Lower leg skin (tissue), 3 donors: ENCODE data around the gene ME1.

Source experiments
- CTCF ChIP-seq, 3 donors: fragments of 450-650 bp; IDR thresholded peaks; one replicate each; pipeline ENCODE4 v1.5.1; 2016; ENCODE audit warnings: antibody characterized with exemption in 3 of 3, mild to moderate bottlenecking in 3 of 3, moderate library complexity in 2 of 3
- POLR2A ChIP-seq, 2 donors: fragments of 450-650 bp; IDR thresholded peaks; one replicate each; pipeline ENCODE4 v1.6.1; 2016 to 2017; ENCODE audit warnings: antibody characterized with exemption in 2 of 2, mild to moderate bottlenecking in 1 of 2, moderate library complexity in 1 of 2

DNA sequence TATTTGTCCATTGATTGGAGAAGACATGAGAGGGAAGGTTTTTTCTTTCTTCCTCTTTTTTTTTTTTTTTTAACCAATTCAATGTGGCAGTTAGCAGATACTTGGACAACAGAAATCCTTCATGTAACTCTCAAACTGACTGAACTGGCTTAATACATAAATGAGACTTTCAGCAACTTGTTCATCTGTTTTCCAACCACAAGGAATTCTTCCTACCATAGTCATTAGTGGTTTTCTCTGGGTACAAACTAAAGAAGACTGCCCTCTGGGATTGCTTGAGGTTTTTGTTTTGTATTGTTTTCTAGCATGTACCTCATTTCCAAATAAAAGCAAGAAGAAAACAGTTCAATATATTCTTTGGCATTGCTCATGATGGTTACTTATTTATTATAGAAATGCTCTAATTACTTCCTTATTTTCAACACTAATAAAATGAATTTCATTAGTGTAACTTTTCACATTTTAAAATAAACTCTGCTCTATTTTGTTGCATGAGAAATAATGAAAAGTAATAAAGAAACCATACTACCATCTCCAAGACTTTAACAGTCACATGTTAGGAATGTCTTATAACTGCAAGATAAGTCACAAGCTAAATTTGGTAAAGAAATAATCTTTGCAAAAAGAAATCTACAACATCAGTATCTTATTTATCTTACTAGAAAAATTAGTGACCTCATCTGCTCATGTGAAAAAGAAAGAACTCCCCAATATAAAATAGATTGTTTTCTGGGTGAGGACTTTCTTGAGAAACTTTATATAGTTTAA is 52.0 kb downstream of the ME1 start:
- TF ChIP-seq CTCF (IDR thresholded peaks at IDR 0.05): no peak
- no peak for TF ChIP-seq POLR2A (IDR thresholded peaks at IDR 0.05)
